HL-60 (cell line): Measurements from ENCODE around the gene ZNF319.

Experiments
- CTCF ChIP-seq: IDR thresholded peaks from one replicate; pipeline ENCODE4 v1.5.1; 2011; ENCODE audit warnings: low read length, control low read depth, inconsistent platforms; ENCODE audit not compliant: insufficient read depth
- GABPA ChIP-seq: IDR thresholded peaks from 2 replicates; pipeline ENCODE4 v1.6.1; 2012; ENCODE audit warnings: low read depth
- POLR2AphosphoS5 ChIP-seq: IDR thresholded peaks from 2 replicates; pipeline ENCODE4 v1.6.1; 2012; ENCODE audit warnings: low read depth
- SPI1 ChIP-seq: IDR thresholded peaks from 2 replicates; pipeline ENCODE4 v1.6.1; 2012; ENCODE audit warnings: low read depth, mild to moderate bottlenecking, borderline replicate concordance

- TF ChIP-seq CTCF (no peak), POLR2AphosphoS5 (no peak), SPI1 (no peak), GABPA (no peak)
Observed at GRCh38 chr16:58035356-58036170, 35.1 kb upstream of the ZNF319 start.
